GM23248 (cell line): Measurements from ENCODE around the gene RNF11. TPM values are rescaled to one million over a fixed set of nuclear protein-coding genes. Genes with fewer than 3 reads are reported as not detected.

ENCODE experiments used
- DNase-seq: peaks from one replicate; pipeline ENCODE4 v3.0.0-alpha.2; 2015
- H2AFZ ChIP-seq: fragments of 200-600 bp; sonication (generic); 2 replicates; pipeline ENCODE4 v1.6.1; 2016; ENCODE audit warnings: antibody characterized with exemption
- H3F3A ChIP-seq: fragments of 200-600 bp; sonication (generic); 2 replicates; pipeline ENCODE4 v1.6.1; 2016; ENCODE audit warnings: mild to moderate bottlenecking, antibody characterized with exemption, mixed run types; ENCODE audit not compliant: insufficient read depth
- H3K27ac ChIP-seq: fragments of 200-600 bp; sonication (generic); 2 replicates; pipeline ENCODE4 v1.5.1; 2016; ENCODE audit warnings: mild to moderate bottlenecking
- H3K27me3 ChIP-seq: fragments of 200-600 bp; sonication (generic); replicated peaks from 2 replicates; pipeline ENCODE4 v1.6.1; 2016; ENCODE audit warnings: mild to moderate bottlenecking; ENCODE audit not compliant: insufficient read depth
- H3K36me3 ChIP-seq: fragments of 200-600 bp; sonication (generic); 2 replicates; pipeline ENCODE4 v1.6.1; 2016; ENCODE audit warnings: low read depth, mild to moderate bottlenecking
- H3K4me1 ChIP-seq: fragments of 200-600 bp; sonication (generic); 2 replicates; pipeline ENCODE4 v1.6.1; 2016; ENCODE audit warnings: mild to moderate bottlenecking; ENCODE audit not compliant: insufficient read depth
- H3K4me2 ChIP-seq: fragments of 200-600 bp; sonication (generic); one replicate; pipeline ENCODE4 v1.6.1; 2016; ENCODE audit warnings: mild to moderate bottlenecking; ENCODE audit not compliant: unreplicated experiment
- H3K4me3 ChIP-seq: fragments of 200-600 bp; sonication (generic); 2 replicates; pipeline ENCODE4 v1.5.1; 2016; ENCODE audit warnings: mild to moderate bottlenecking
- H3K79me2 ChIP-seq: fragments of 200-600 bp; sonication (generic); 2 replicates; pipeline ENCODE4 v1.6.1; 2016; ENCODE audit warnings: mild to moderate bottlenecking; ENCODE audit not compliant: insufficient read depth
- H3K9ac ChIP-seq: fragments of 200-600 bp; sonication (generic); 2 replicates; pipeline ENCODE4 v1.6.1; 2016; ENCODE audit warnings: mild to moderate bottlenecking
- H3K9me2 ChIP-seq: fragments of 200-600 bp; sonication (generic); 2 replicates; pipeline ENCODE4 v1.6.1; 2016; ENCODE audit warnings: mixed run types, mild to moderate bottlenecking, moderate library complexity; ENCODE audit not compliant: insufficient read depth
- H3K9me3 ChIP-seq: fragments of 200-600 bp; sonication (generic); one replicate; pipeline ENCODE4 v1.6.1; 2017; ENCODE audit warnings: low read depth
- H4K20me1 ChIP-seq: fragments of 200-600 bp; sonication (generic); 2 replicates; pipeline ENCODE4 v1.6.0; 2016; ENCODE audit not compliant: insufficient read depth
- EZH2 ChIP-seq: fragments of 200-600 bp; sonication (generic); IDR thresholded peaks from 2 replicates; pipeline ENCODE4 v1.6.1; 2018; ENCODE audit warnings: antibody characterized with exemption, mild to moderate bottlenecking; ENCODE audit not compliant: insufficient read depth, poor library complexity, severe bottlenecking
- EZH2phosphoT487 ChIP-seq: fragments of 200-600 bp; sonication (generic); IDR thresholded peaks from 2 replicates; pipeline ENCODE4 v1.6.1; 2018; ENCODE audit warnings: antibody characterized with exemption, moderate library complexity, mild to moderate bottlenecking, low read depth; ENCODE audit not compliant: insufficient read depth
- WGBS, 2 experiments: methylation state at CpG; one replicate each; pipeline ENCODE4 v1.1.6; 2015 to 2017; ENCODE audit warnings: low lambda C conversion rate in 2 of 2, low coverage in 1 of 2; ENCODE audit errors: missing lambda C conversion rate in 2 of 2; 5-methylcytosine and 5-hydroxymethylcytosine counted together
- in situ Hi-C: fragments of 300-500 bp; cut with MboI; formaldehyde crosslinking; loops from 2 replicates; pipeline ENCODE4 v1.15.0; 2020
- polyA plus RNA-seq: library from polyadenylated mRNA; unstranded; fragments of >200 nt; fragmentation: Nextera tagmentation; extraction: Ambion mirVana; gene quantifications from 2 replicates; pipeline ENCODE4 v1.2.1, GENCODE V29; 2016
- total RNA-seq: library from RNA; depleted of rRNA; stranded (reverse); fragments of >200 nt; shearing (Covaris generic); gene quantifications from 2 replicates; pipeline ENCODE4 v1.2.3, GENCODE V29; 2014

The RNF11 gene
- total and polyA plus RNA-seq, 2 experiments from 2014 or later, result 94.1 to 128 TPM

GRCh38 chr1:51301844-51302162 lies 65.7 kb downstream of the RNF11 start:
- H3K79me2 ChIP-seq, result no peaks in the 10 kb centered on the region
- 79 to 80% methylated on average over 3 of the region's 3 CpGs for WGBS, 2 experiments

GRCh38 chr1:51302270-51302669 lies 66.2 kb downstream of the RNF11 start:
- Histone ChIP-seq H3K9me2 (no peaks in the 10 kb centered on the region), H2AFZ (no peak overlapping the region), H3K4me2 (no peak overlapping the region), H3K27me3 (no peaks in the 10 kb centered on the region), H3K9me3 (no peaks in the 10 kb centered on the region), H4K20me1 (no peaks in the 10 kb centered on the region), H3K9ac (no peak overlapping the region), H3K36me3 (no peaks in the 10 kb centered on the region), H3K79me2 (no peaks in the 10 kb centered on the region), H3F3A (no peaks in the 10 kb centered on the region), H3K4me1 (no peaks in the 10 kb centered on the region), H3K4me3 (no peak overlapping the region), H3K27ac (no peak overlapping the region)
- no peak for TF ChIP-seq EZH2
- no peak for TF ChIP-seq EZH2phosphoT487
- in situ Hi-C loops, result no loop called here
- 53 to 60% methylated on average over 8 to 10 of the region's 10 CpGs for WGBS, 2 experiments
- DNase-seq, result no peak

More at GRCh38 chr1:51301844-51302162, 65.7 kb downstream of the RNF11 start:
- H4K20me1 ChIP-seq, result no peaks in the 10 kb centered on the region
- no peaks in the 10 kb centered on the region for H3K9me3 ChIP-seq
- H3K36me3 ChIP-seq, result no peaks in the 10 kb centered on the region
- DNase-seq, result no peak
- no peak overlapping the region for H2AFZ ChIP-seq
- no peaks in the 10 kb centered on the region for H3K9me2 ChIP-seq
- H3K4me3 ChIP-seq, result no peak overlapping the region
- TF ChIP-seq EZH2phosphoT487, result no peak
- TF ChIP-seq EZH2, result no peak
- in situ Hi-C loops, result no loop called here
- H3K4me1 ChIP-seq, result no peaks in the 10 kb centered on the region
- no peaks in the 10 kb centered on the region for H3K27me3 ChIP-seq
- H3K4me2 ChIP-seq, result no peak overlapping the region
- H3F3A ChIP-seq, result no peaks in the 10 kb centered on the region
- no peak overlapping the region for H3K27ac ChIP-seq
- H3K9ac ChIP-seq, result no peak overlapping the region

DNA sequence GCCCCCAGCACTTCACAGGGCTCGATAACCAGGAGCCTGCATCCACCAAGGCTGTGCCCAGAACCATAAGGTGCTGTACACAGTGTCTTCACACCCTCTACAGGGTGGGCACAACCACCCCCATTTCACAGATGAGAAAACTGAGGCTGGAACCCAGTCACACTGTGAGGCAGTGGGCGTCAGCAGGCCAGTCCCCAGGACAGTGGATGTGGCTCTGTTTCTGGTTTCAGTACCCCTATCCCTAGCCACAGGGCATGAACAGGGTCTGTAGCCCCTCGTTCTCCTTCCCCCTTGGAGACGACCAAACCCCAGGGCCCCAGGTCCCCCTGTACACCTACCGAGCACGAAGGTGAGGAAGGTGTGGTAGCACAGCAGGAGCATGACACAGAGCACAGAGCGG lies 66.7 kb downstream of the RNF11 start:
- no peak overlapping the region for H3K27ac ChIP-seq
- H3K9ac ChIP-seq, result no peak overlapping the region
- H3K4me3 ChIP-seq, result no peak overlapping the region
- no peak for DNase-seq
- H3K36me3 ChIP-seq, result no peaks in the 10 kb centered on the region
- H3K4me1 ChIP-seq, result no peaks in the 10 kb centered on the region
- H3K27me3 ChIP-seq, result no peaks in the 10 kb centered on the region
- H3K9me2 ChIP-seq, result no peaks in the 10 kb centered on the region
- no peak overlapping the region for H3K4me2 ChIP-seq
- H3K79me2 ChIP-seq, result no peaks in the 10 kb centered on the region
- no peaks in the 10 kb centered on the region for H4K20me1 ChIP-seq
- TF ChIP-seq EZH2phosphoT487, result no peak
- no peak for TF ChIP-seq EZH2
- no peaks in the 10 kb centered on the region for H3K9me3 ChIP-seq
- 73 to 87% methylated on average over 7 of the region's 7 CpGs for WGBS, 2 experiments
- no peak overlapping the region for H2AFZ ChIP-seq
- H3F3A ChIP-seq, result no peaks in the 10 kb centered on the region
- in situ Hi-C loops, result no loop called here

DNA sequence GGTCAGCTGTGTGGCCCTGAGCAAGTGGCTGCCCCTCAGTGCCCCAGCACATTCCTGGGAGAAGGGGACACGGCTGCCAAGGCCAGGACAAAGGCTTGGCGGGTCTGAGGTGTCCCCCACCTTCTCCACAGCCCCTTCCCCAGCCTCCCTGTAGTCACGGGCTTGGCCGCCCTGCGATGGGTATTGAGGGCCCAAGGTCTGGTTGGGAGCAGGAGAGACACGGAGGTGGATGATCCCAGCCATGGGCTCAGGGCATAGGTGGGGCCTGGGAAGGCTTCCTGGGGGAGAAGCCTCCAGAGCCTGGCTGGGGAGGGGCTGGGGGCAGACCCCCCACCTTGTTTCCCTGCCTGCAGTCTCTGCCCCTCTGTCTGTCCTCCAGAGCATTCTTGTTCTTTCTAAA lies 67.2 kb downstream of the RNF11 start:
- no peaks in the 10 kb centered on the region for H3F3A ChIP-seq
- H3K4me2 ChIP-seq, result no peak overlapping the region
- 47 to 71% methylated on average over 3 to 6 of the region's 6 CpGs for WGBS, 2 experiments
- no peak for DNase-seq
- TF ChIP-seq EZH2, result no peak
- no peak for TF ChIP-seq EZH2phosphoT487
- no peaks in the 10 kb centered on the region for H3K9me3 ChIP-seq
- no peaks in the 10 kb centered on the region for H3K36me3 ChIP-seq
- in situ Hi-C loops, result no loop called here
- no peaks in the 10 kb centered on the region for H4K20me1 ChIP-seq
- H3K79me2 ChIP-seq, result no peaks in the 10 kb centered on the region
- no peak overlapping the region for H3K4me3 ChIP-seq
- H3K9ac ChIP-seq, result no peak overlapping the region
- no peak overlapping the region for H3K27ac ChIP-seq
- H2AFZ ChIP-seq, result no peak overlapping the region
- H3K4me1 ChIP-seq, result no peaks in the 10 kb centered on the region
- no peaks in the 10 kb centered on the region for H3K9me2 ChIP-seq
- no peaks in the 10 kb centered on the region for H3K27me3 ChIP-seq

DNA sequence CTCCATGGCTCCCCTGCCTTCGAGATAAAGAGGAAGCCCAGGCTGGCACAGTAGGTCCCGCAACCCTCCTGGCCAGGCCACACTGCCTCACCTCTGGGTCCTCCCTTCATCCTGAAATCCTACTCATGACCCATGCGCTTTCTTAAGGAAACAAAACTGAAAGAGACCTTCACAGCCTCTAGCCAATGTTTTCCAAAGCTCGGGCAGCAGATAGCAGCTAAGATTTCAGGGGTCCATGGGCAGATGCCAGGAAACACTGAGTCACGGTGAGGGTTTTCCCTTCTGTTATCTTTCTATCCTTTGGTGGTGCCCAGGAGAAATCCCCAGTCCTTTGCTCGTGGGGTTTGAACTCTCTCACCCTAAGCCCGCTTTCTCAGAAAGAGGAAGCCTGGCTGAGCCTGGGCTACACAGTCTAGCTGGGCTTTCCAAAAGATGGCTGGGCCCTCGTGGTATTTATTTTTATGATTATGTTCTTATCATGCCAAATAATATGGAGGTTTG lies 67.7 kb downstream of the RNF11 start:
- Histone ChIP-seq H3K9ac (no peak overlapping the region), H3K9me2 (no peaks in the 10 kb centered on the region), H3K4me2 (no peak overlapping the region), H3K4me1 (no peaks in the 10 kb centered on the region), H3F3A (no peaks in the 10 kb centered on the region), H3K27me3 (no peaks in the 10 kb centered on the region), H2AFZ (no peak overlapping the region), H3K27ac (no peak overlapping the region), H4K20me1 (no peaks in the 10 kb centered on the region), H3K9me3 (no peaks in the 10 kb centered on the region), H3K4me3 (no peak overlapping the region), H3K79me2 (no peaks in the 10 kb centered on the region), H3K36me3 (no peaks in the 10 kb centered on the region)
- in situ Hi-C loops, result no loop called here
- no peak for TF ChIP-seq EZH2phosphoT487
- no peak for TF ChIP-seq EZH2
- WGBS, 2 experiments, result 71 to 78% methylated on average over 8 of the region's 8 CpGs
- DNase-seq, result no peak
